ENCODE data around the gene CTSZ. TPM values are rescaled to one million over a fixed set of nuclear protein-coding genes. Genes with fewer than 3 reads are reported as not detected.

CTSZ gene
- total and polyA plus RNA-seq, 2 of the 8 experiments (the other 6 are each of a cell fraction or from before 2014, with no cell fraction given), result 32.8 to 34.0 TPM

- peak; percentile 78 for TF ChIP-seq ASH2L (IDR thresholded peaks at IDR 0.05; ENCODE audit: low read length)
- no peak for TF ChIP-seq CTCF (IDR thresholded peaks at IDR 0.05; ENCODE audit: control extremely low read depth in 1 of 3, insufficient read depth in 1 of 3, low read depth in 1 of 3, low read length in 3 of 3)
- peak; percentile 93 for TF ChIP-seq E2F6 (IDR thresholded peaks at IDR 0.05)
- TF ChIP-seq CHD7 (IDR thresholded peaks at IDR 0.05; ENCODE audit: insufficient replicate concordance, low read length), result no peak
- peak; percentile 95 for TF ChIP-seq PHF8 (conservative IDR thresholded peaks at IDR 0.05; ENCODE audit: low read depth, low read length)
- no peak for TF ChIP-seq EGR1 (IDR thresholded peaks at IDR 0.05; ENCODE audit: borderline replicate concordance, low read depth, low read length)
- TF ChIP-seq CBX8 (IDR thresholded peaks at IDR 0.05; ENCODE audit: borderline replicate concordance, low read depth, low read length), result no peak
These were observed 25.1 kb upstream of the CTSZ start, which contains the start of gene ATP5F1E (continued) for GRCh38 chr20:59032023-59032712.

Data from H1 (cell line).